Gastroesophageal sphincter (tissue), 4 donors: Measurements from ENCODE around the gene SETBP1. TPM values are rescaled to one million over a fixed set of nuclear protein-coding genes. Genes with fewer than 3 reads are reported as not detected.

Source experiments
- ATAC-seq: fragments of 150-250 bp; one replicate; pipeline ENCODE4 v1.9.1; 2016; ENCODE audit warnings: mild to moderate bottlenecking, moderate library complexity
- H3K27ac ChIP-seq, 4 donors: fragments of 200-600 bp; sonication (generic) in 3 of 4; 1 replicate in 3 of 4; 2 replicates in 1 of 4; pipeline ENCODE4 v1.5.1; 2016 to 2019
- H3K27me3 ChIP-seq: fragments of 200-600 bp; sonication (generic); one replicate; pipeline ENCODE4 v1.5.1; 2019
- H3K36me3 ChIP-seq, 2 donors: fragments of 200-600 bp; sonication (generic); one replicate each; pipeline ENCODE4 v1.5.1; 2019; ENCODE audit warnings: control low read depth in 1 of 2
- H3K4me1 ChIP-seq, 3 donors: fragments of 200-600 bp; sonication (generic); 1 replicate in 2 of 3; 2 replicates in 1 of 3; pipeline ENCODE4 v1.5.1; 2016 to 2019; ENCODE audit warnings: control low read depth in 2 of 3
- H3K4me3 ChIP-seq, 2 donors: fragments of 200-600 bp; sonication (generic); one replicate each; pipeline ENCODE4 v1.5.1; 2019; ENCODE audit warnings: mild to moderate bottlenecking in 1 of 2, moderate library complexity in 1 of 2
- H3K9me3 ChIP-seq, 3 donors: fragments of 200-600 bp; sonication (generic); one replicate each; pipeline ENCODE4 v1.5.1; 2017 to 2019; ENCODE audit warnings: control low read depth in 2 of 3
- CTCF ChIP-seq, 4 experiments: fragments of 200-600 bp in 2 of 4; fragments of 450-650 bp in 2 of 4; sonication (generic) in 1 of 4; IDR thresholded peaks; one replicate each; pipeline ENCODE4 v1.5.1; 2017 to 2019; ENCODE audit warnings: antibody characterized with exemption in 4 of 4, mild to moderate bottlenecking in 2 of 4, moderate library complexity in 2 of 4
- EP300 ChIP-seq: sonication (generic); formaldehyde crosslinking; IDR thresholded peaks from one replicate; pipeline ENCODE4 v1.6.1; 2017; ENCODE audit warnings: antibody characterized with exemption, mild to moderate bottlenecking
- POLR2A ChIP-seq, 2 donors: fragments of 450-650 bp; IDR thresholded peaks; one replicate each; pipeline ENCODE4 v1.6.1; 2017; ENCODE audit warnings: antibody characterized with exemption in 2 of 2, mild to moderate bottlenecking in 2 of 2, moderate library complexity in 1 of 2
- POLR2AphosphoS5 ChIP-seq: sonication (generic); formaldehyde crosslinking; IDR thresholded peaks from one replicate; pipeline ENCODE4 v1.6.1; 2017; ENCODE audit warnings: antibody characterized with exemption
- WGBS, 2 donors: methylation state at CpG; one replicate each; pipeline ENCODE4 v1.1.5; 2018; ENCODE audit warnings: low coverage in 1 of 2; 5-methylcytosine and 5-hydroxymethylcytosine counted together
- total RNA-seq, 4 donors: library from RNA; depleted of rRNA; stranded (reverse); fragments of >200 nt; gene quantifications; one replicate each; pipeline ENCODE4 v1.1.0, GENCODE V29; 2016

Gene SETBP1
- total RNA-seq, 4 donors from 2014 or later, result 42.5 to 87.6 (median 67.8) TPM

- H3K27me3 ChIP-seq, result no peaks in the 10 kb centered on the region
- peaks cover 4 to 72% (median 10%) of the 10 kb centered on the region in 3 donors for H3K4me1 ChIP-seq
- H3K4me3 ChIP-seq, result no peak overlapping the region
- peak; percentile 69 for ATAC-seq
- TF ChIP-seq EP300, result no peak
- peak; percentile 40 for TF ChIP-seq POLR2AphosphoS5
- peak overlapping the region in 3 of 4 donors; percentile 17 to 46 (median 37) for H3K27ac ChIP-seq
- H3K36me3 ChIP-seq, result peaks cover 0 to 3% of the 10 kb centered on the region in 2 donors
- no CpG with 5 or more reads among the region's 6 CpGs for WGBS, 2 donors
- H3K9me3 ChIP-seq, result no peaks in the 10 kb centered on the region
These were observed 139.3 kb downstream of the SETBP1 start for GRCh38 chr18:44819944-44820510.

- 64 to 80% methylated on average over 1 of the region's 1 CpG for WGBS, 2 donors
- TF ChIP-seq EP300 (no peak), POLR2A (IDR thresholded peaks at IDR 0.05) (no peak), POLR2AphosphoS5 (no peak), CTCF (IDR thresholded peaks at IDR 0.05) (no peak)
- Histone ChIP-seq H3K36me3 (no peaks in the 10 kb centered on the region), H3K4me3 (no peak overlapping the region), H3K27me3 (no peaks in the 10 kb centered on the region), H3K27ac (peak overlapping the region in 1 of 4 donors; percentile 71), H3K4me1 (peaks cover 17 to 81% (median 17%) of the 10 kb centered on the region in 3 donors), H3K9me3 (no peaks in the 10 kb centered on the region)
- ATAC-seq, result no peak
These were observed 141.2 kb downstream of the SETBP1 start for GRCh38 chr18:44821924-44822323.

- Histone ChIP-seq H3K9me3 (no peaks in the 10 kb centered on the region), H3K36me3 (no peaks in the 10 kb centered on the region), H3K4me3 (no peak overlapping the region), H3K27me3 (no peaks in the 10 kb centered on the region), H3K4me1 (peaks cover 23 to 82% (median 24%) of the 10 kb centered on the region in 3 donors), H3K27ac (peak overlapping the region; percentile 41 to 71 (median 54))
- no peak for ATAC-seq
- no peak for TF ChIP-seq POLR2A (IDR thresholded peaks at IDR 0.05)
- no peak for TF ChIP-seq POLR2AphosphoS5
- 13 to 41% methylated on average over 2 to 3 of the region's 3 CpGs for WGBS, 2 donors
These were observed 142.6 kb downstream of the SETBP1 start for GRCh38 chr18:44823286-44823685.

- peaks cover 23 to 79% (median 24%) of the 10 kb centered on the region in 3 donors for H3K4me1 ChIP-seq
- no peaks in the 10 kb centered on the region for H3K36me3 ChIP-seq
- no peak for ATAC-seq
- peak overlapping the region; percentile 41 to 71 (median 54) for H3K27ac ChIP-seq
- no peak overlapping the region for H3K4me3 ChIP-seq
- no peaks in the 10 kb centered on the region for H3K27me3 ChIP-seq
- no peaks in the 10 kb centered on the region for H3K9me3 ChIP-seq
- TF ChIP-seq POLR2A (IDR thresholded peaks at IDR 0.05) (no peak), EP300 (no peak), POLR2AphosphoS5 (no peak), CTCF (IDR thresholded peaks at IDR 0.05) (no peak)
These were observed 143.1 kb downstream of the SETBP1 start for GRCh38 chr18:44823782-44824181.

GRCh38 chr18:44824884-44825283 is 144.2 kb downstream of the SETBP1 start:
- no peaks in the 10 kb centered on the region for H3K9me3 ChIP-seq
- ATAC-seq, result no peak
- H3K4me3 ChIP-seq, result no peak overlapping the region
- no peaks in the 10 kb centered on the region for H3K36me3 ChIP-seq
- no peaks in the 10 kb centered on the region for H3K27me3 ChIP-seq
- H3K27ac ChIP-seq, result peak overlapping the region in 2 of 4 donors; percentile 38 to 39
- H3K4me1 ChIP-seq, result peaks cover 23 to 71% (median 24%) of the 10 kb centered on the region in 3 donors
- WGBS, 2 donors, result 63 to 74% methylated on average over 2 of the region's 2 CpGs
- TF ChIP-seq POLR2A (IDR thresholded peaks at IDR 0.05), result no peak
- no peak for TF ChIP-seq CTCF (IDR thresholded peaks at IDR 0.05)
- no peak for TF ChIP-seq POLR2AphosphoS5
- TF ChIP-seq EP300, result no peak
